Measurements from ENCODE around the gene PRPF6.
A peak's percentile ranks its signal among the peaks of the same experiment; 100 is the strongest.

The PRPF6 gene

DNA sequence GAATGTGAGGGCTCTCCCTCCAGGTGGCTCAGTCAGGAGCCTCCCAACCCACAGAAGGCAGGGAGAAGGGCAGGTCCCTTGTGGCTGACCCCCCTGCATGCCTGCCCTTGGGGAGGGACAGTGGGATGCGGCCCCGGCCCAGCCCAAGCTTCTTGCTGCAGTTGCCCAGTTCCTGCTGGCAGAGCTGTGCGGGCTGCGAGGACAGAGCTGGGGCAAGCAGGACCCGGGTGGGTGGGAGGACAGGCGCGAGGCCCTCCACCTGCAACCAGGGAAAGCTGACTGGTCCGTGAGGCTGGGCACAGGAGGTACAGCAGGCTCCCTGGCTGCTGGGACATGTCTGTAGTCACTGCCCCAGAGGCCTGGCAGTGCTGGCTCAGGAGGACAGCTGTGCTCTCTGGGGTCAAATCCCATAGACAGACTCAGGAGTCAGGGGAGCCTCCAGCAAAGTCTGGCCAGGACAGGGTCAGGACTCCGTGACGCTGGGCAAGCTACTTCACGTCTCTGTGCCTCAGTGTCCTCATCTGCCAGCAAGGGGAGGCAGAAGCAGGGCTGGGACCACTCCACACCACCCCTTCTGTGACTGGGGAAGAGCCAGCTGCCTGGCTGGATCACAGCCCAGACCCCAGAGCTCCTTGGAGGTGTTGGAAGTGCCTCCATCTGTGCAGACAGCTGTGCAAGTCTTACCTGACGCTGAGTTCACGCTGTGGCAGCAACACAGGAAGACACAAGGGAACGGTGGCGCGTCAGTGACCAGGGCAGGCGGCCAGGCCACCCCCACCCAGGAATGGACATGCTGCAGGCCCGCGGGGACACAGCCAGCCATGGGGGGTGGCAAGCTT, 37.7 kb upstream of the PRPF6 start:
- ATAC-seq (ENCODE audit: low read depth): no peak; the same call in 2 of the 3 replicates
- peaks cover 68% of the 10 kb centered on the region for H3K36me3 ChIP-seq (ENCODE audit: low read depth)

DNA sequence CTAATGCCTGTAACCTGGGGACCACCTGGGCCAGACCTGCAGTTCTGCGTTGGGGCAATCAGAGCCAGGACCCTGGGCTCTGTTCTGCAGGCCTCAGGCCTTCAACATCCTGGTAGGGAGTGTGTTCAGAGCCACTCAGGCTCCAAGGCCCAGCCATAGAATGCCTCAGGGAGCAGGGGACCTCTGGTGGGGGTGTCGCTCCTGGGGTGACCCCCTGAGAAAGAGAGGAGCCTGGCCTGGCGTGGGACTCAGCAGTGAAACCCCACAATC, 37.2 kb upstream of the PRPF6 start:
- no peak overlapping the region for H3K4me3 ChIP-seq (ENCODE audit: severe bottlenecking)
- no peak for DNase-seq (ENCODE audit: low spot score)
- H3K9me3 ChIP-seq (ENCODE audit: severe bottlenecking): no peaks in the 10 kb centered on the region
- peak overlapping the region; percentile 79 for H3K27ac ChIP-seq (ENCODE audit: poor library complexity, severe bottlenecking)
- H3K4me1 ChIP-seq (ENCODE audit: insufficient read depth, poor library complexity, severe bottlenecking): peaks cover 19% of the 10 kb centered on the region
- no peak for ATAC-seq (ENCODE audit: low read depth)
- peaks cover 65% of the 10 kb centered on the region for H3K36me3 ChIP-seq (ENCODE audit: low read depth)
- no peaks in the 10 kb centered on the region for H3K27me3 ChIP-seq (ENCODE audit: insufficient read depth, poor library complexity, severe bottlenecking)
- TF ChIP-seq, protein P1, sequence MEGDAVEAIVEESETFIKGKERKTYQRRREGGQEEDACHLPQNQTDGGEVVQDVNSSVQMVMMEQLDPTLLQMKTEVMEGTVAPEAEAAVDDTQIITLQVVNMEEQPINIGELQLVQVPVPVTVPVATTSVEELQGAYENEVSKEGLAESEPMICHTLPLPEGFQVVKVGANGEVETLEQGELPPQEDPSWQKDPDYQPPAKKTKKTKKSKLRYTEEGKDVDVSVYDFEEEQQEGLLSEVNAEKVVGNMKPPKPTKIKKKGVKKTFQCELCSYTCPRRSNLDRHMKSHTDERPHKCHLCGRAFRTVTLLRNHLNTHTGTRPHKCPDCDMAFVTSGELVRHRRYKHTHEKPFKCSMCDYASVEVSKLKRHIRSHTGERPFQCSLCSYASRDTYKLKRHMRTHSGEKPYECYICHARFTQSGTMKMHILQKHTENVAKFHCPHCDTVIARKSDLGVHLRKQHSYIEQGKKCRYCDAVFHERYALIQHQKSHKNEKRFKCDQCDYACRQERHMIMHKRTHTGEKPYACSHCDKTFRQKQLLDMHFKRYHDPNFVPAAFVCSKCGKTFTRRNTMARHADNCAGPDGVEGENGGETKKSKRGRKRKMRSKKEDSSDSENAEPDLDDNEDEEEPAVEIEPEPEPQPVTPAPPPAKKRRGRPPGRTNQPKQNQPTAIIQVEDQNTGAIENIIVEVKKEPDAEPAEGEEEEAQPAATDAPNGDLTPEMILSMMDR (IDR thresholded peaks at IDR 0.05; ENCODE audit: poor library complexity, severe bottlenecking): no peak

More for the DNA sequence above, 37.7 kb upstream of the PRPF6 start:
- peaks cover 18% of the 10 kb centered on the region for H3K4me1 ChIP-seq (ENCODE audit: insufficient read depth, poor library complexity, severe bottlenecking)
- no peaks in the 10 kb centered on the region for H3K9me3 ChIP-seq (ENCODE audit: severe bottlenecking)
- TF ChIP-seq, protein P1 (IDR thresholded peaks at IDR 0.05; ENCODE audit: poor library complexity, severe bottlenecking): no peak
- peak; percentile 90 for DNase-seq (ENCODE audit: low spot score)
- no peaks in the 10 kb centered on the region for H3K27me3 ChIP-seq (ENCODE audit: insufficient read depth, poor library complexity, severe bottlenecking)
- H3K27ac ChIP-seq (ENCODE audit: poor library complexity, severe bottlenecking): peak overlapping the region; percentile 79
- H3K4me3 ChIP-seq (ENCODE audit: severe bottlenecking): no peak overlapping the region

DNA sequence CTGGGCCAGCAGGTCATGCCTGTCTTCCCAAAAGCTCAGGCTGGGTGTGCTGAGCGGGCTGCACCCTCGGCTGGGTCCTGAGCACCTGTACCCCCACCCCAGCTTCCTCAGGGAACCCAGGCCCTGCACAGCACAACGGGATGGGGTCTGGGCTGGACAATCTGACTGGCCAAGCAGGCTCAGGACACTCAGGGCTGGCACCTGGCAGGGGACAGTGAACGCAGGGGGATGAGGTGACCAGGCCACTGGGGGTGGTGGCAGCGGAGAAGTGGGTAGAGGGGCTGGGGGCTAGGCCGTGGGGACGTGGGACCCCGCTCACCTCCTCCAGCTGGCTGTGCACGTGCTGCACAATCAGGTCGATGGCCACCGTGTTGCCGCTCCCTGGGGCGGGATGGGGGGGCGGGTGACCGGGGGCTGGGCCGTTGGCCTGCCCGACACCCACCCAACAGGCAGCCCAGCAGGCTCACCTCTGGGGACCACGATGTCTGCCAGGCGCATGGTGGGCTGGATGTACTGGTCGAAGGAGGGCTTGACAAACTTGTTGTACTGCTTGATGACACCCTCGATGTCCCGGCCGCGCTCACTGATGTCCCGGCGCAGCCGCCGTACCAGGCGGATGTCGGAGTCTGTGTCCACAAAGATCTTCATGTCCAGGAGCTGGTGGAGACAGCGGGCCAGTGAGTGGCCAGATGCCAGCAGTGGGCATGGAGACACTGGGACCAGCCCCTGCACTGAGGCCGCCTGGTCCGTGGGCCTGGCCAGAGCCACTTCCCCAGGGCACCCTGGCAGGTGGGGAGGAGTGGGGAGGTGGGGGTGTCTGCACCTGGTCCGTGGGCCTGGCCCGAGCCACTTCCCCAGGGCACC, 36.6 kb upstream of the PRPF6 start:
- DNase-seq (ENCODE audit: low spot score): no peak
- TF ChIP-seq, protein P1 (IDR thresholded peaks at IDR 0.05; ENCODE audit: poor library complexity, severe bottlenecking): no peak
- Histone ChIP-seq H3K9me3 (ENCODE audit: severe bottlenecking) (no peaks in the 10 kb centered on the region), H3K27me3 (ENCODE audit: insufficient read depth, poor library complexity, severe bottlenecking) (no peaks in the 10 kb centered on the region), H3K27ac (ENCODE audit: poor library complexity, severe bottlenecking) (peak overlapping the region; percentile 79), H3K4me1 (ENCODE audit: insufficient read depth, poor library complexity, severe bottlenecking) (peaks cover 21% of the 10 kb centered on the region), H3K4me3 (ENCODE audit: severe bottlenecking) (no peak overlapping the region), H3K36me3 (ENCODE audit: low read depth) (peaks cover 60% of the 10 kb centered on the region)
- ATAC-seq (ENCODE audit: low read depth): no peak

DNA sequence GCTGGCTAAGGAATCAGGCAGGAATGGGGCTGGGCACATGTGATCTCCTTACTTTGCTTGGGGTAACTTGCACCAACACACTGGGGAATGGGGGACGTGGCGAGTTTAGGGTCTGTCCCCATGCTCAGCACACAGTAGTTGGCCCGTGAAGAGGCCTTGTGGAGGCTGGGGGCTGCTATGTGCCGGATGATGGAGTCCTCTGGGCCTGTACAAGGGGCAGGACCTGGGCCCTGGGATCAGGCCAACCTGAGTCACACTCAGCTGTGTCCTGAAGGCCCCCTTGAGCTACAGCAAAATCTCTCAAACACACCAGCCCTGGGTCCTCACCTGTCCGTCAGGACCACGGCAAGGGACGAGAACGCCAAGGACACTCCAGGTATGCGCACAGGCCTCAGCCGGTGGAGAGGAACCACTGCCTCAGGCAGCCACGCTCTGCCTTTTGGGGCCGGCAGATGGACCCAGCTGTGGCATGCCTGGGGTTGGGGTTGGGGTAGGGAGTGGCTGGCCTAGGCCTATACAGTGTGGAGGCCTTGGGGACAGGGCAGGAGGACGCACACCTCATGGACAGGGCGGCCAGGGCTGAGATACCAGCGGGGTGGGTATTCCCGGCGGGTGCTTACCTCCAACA, 35.8 kb upstream of the PRPF6 start:
- no peak for DNase-seq (ENCODE audit: low spot score)

More for the DNA sequence above, 35.8 kb upstream of the PRPF6 start:
- no peak overlapping the region for H3K27ac ChIP-seq (ENCODE audit: poor library complexity, severe bottlenecking)
- no peaks in the 10 kb centered on the region for H3K9me3 ChIP-seq (ENCODE audit: severe bottlenecking)
- ATAC-seq (ENCODE audit: low read depth): no peak
- TF ChIP-seq, protein P1 (IDR thresholded peaks at IDR 0.05; ENCODE audit: poor library complexity, severe bottlenecking): no peak
- H3K4me1 ChIP-seq (ENCODE audit: insufficient read depth, poor library complexity, severe bottlenecking): peaks cover 21% of the 10 kb centered on the region
- H3K27me3 ChIP-seq (ENCODE audit: insufficient read depth, poor library complexity, severe bottlenecking): no peaks in the 10 kb centered on the region
- H3K36me3 ChIP-seq (ENCODE audit: low read depth): peaks cover 51% of the 10 kb centered on the region
- H3K4me3 ChIP-seq (ENCODE audit: severe bottlenecking): no peak overlapping the region
